ENCODE measurements around the gene DPP6.
"Not testable (repeated sequence)": the region's sequence is repeated elsewhere in the genome, so short reads cannot be mapped to it uniquely, and the experiment has no call there.

The DPP6 gene

GRCh38 chr7:154633641-154634040 lies 581.4 kb downstream of the DPP6 start:
- no peak for DNase-seq

GRCh38 chr7:154638286-154638685 lies 586.1 kb downstream of the DPP6 start:
- no peak for DNase-seq

- DNase-seq = no peak
These were observed 588.2 kb downstream of the DPP6 start for GRCh38 chr7:154640266-154640865.

- no peak for DNase-seq
These were observed 588.7 kb downstream of the DPP6 start for GRCh38 chr7:154640917-154641316.

GRCh38 chr7:154644366-154644765 lies 592.2 kb downstream of the DPP6 start:
- DNase-seq = no peak

DNA sequence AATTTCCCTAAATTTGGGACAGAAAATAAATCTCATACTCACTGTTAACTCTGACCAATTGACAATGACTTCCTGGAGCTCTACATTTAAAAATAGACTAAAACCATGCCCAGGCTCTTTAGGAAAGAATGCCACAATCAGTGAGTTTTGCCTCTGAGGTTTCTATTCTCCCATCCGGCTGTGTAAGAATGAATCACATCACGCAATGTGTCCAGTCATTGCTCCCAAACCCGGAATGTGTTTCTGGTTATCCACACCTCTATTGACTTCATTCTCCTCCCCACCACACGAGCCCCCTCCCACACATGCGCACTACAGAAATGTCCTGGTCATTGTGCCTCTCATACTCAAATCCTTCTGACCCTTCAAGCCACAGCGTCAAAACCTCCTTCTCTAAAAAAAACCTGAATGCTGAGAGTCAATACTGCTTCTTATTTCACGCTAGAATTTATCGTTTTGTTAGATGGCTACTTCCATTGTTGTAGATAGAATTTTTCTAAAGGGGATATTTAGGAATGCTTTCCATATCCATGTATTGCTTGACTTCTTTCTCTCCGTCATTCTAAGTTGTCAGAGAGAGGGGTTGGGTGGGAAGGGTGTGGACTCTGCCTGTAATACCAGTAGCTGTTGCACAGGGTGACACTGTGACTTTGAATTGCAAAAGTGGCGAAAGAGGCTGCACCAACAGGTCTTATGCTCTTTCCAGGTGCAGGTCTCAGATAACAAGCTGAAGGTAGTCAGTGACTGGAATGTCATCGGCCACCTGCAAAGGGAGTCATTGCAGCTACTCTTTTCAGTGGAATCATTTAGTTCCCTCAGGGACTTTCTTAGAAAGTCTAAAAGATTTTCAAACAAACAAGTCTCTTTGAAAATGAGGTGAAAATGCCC lies 594.2 kb downstream of the DPP6 start:
- no peak for DNase-seq

- no peak for DNase-seq
These were observed 595.4 kb downstream of the DPP6 start for GRCh38 chr7:154647625-154648024.

DNA sequence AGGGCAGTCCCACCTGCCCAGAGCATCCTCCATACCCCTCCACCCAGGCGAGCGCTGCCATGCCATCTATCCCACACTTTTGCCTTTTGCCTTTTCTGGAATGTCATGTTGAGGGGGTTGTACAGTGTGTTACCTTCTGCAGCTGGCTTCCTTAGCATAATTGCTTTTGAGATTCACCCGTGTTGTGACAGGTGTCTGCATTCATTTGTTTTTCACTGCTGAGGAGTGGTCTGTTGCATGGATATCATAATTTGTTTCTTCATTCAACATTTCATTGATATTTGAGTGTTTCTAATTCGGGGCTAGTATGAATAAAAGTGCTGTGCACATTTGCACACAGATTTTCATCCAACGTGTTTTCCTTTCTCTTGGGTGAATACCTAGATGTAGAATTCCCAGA lies 596.8 kb downstream of the DPP6 start:
- DNase-seq = no peak

DNA sequence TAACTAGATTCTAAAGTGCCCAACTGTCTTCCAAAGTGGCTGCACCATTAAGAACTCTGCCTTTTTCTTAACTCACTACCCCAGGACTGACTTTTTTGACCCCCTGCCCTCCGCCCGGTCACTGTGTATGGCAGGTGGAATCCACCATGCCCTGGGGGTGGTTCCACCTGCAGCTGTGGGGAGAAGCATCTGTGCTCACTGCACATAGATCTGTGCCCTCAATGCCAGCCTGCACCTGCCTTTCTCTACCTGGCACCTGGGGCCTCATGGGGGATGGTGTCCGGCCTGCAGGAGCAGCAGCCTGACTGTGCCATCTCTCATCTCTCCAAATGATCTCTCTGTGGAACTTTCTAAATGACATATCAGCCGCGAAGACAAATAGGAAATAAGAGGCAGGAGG lies 597.2 kb downstream of the DPP6 start:
- DNase-seq = no peak

DNA sequence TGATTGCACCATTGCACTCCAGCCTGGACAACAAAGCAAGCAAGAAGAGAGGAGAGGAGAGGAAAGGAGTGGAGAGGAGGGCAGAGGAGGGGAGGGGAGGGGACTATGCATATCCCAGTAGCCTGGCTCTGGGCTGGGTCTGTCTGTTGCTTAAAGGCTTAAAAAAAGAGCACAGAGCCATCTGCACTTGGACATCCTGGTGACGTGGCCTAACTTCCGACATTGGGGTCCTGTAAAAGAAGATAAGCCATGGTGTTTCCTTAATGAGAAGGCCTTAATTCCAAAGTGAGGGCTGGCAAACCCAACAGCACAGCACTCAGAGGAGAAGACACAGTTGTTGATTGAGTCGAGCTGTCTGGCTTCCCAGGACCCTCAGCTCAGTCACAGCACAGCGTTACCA lies 598.1 kb downstream of the DPP6 start:
- no peak for DNase-seq

DNA sequence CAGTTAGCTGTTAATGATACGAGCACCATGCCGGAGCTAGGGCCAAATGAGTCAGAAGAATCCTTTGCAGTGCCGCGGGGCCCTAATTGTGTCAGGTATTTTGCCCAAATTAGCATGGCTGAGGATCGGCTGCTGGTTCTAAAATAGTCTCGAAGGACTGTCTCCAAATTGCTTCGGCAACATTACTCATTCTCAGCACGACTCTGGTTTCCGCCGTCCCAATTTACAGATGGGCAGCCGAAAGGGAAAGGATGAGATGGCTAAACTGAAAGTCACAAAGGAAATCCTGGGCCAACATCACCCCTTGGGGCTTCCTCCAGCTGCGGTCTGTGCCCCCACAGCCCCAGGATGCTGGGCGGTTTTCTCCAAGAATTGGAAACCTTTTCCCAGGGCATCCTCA lies 599.3 kb downstream of the DPP6 start:
- DNase-seq = no peak

DNA sequence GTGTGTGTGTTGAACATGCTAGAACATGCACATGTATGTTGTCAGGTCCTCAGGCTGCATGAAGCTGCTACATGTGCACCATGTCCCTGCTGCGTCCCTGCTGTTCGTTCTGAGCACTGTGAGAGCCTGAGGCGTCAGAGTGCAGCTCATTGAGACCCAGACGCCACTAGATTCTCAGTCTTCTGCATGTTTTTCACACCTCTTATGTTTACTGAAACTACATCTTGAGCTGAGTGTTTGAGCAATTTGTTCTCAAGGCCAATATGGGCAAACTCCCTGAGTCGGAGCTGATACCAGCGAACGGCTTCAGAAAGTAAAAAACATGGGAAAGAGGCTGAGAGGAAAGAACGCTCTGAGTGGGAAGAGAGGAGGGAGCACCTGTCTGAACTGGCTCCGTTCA lies 600.4 kb downstream of the DPP6 start:
- no peak for DNase-seq

- no peak for DNase-seq
These were observed 601.1 kb downstream of the DPP6 start for GRCh38 chr7:154653281-154653680.

DNA sequence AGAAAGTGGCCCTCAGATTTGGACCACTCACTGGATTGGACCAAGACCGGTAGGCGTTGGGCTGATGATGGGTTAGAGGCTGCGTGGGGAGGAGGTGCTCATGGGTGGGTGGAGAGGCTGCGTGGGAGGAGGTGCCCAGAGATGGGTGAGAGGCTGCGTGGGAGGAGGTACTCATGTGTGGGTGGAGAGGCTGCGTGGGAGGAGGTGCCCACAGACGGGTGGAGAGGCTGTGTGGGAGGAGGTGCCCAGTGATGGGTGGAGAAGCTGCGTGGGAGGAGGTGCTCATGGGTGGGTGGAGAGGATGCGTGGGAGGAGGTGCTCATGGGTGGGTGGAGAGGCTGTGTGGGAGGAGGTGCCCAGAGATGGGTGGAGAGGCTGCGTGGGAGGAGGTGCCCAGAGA lies 604.4 kb downstream of the DPP6 start:
- DNase-seq = no peak

GRCh38 chr7:154666768-154667167 lies 614.6 kb downstream of the DPP6 start:
- no peak for DNase-seq

- DNase-seq = no peak
These were observed 620.6 kb downstream of the DPP6 start for GRCh38 chr7:154672659-154673415.

- DNase-seq = no peak
These were observed 622.0 kb downstream of the DPP6 start for GRCh38 chr7:154674191-154674590.

- DNase-seq = no peak
These were observed 623.4 kb downstream of the DPP6 start for GRCh38 chr7:154675560-154675959.

DNA sequence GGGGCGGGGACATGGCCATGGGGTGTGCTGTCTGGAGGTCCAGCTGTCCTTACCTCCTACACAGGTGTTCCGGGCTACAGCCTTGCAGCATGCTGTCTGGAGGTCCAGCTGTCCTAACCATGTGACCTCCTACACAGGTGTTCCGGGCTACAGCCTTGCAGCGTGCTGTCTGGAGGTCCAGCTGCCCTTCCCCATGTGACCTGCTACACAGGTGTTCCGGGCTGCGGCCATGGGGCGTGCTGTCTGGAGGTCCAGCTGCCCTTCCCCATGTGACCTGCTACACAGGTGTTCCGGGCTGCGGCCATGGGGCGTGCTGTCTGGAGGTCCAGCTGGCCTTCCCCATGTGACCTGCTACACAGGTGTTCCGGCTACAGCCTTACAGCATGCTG lies 623.8 kb downstream of the DPP6 start:
- DNase-seq = not testable (repeated sequence)

GRCh38 chr7:154676422-154677073 lies 624.4 kb downstream of the DPP6 start:
- DNase-seq = no peak

DNA sequence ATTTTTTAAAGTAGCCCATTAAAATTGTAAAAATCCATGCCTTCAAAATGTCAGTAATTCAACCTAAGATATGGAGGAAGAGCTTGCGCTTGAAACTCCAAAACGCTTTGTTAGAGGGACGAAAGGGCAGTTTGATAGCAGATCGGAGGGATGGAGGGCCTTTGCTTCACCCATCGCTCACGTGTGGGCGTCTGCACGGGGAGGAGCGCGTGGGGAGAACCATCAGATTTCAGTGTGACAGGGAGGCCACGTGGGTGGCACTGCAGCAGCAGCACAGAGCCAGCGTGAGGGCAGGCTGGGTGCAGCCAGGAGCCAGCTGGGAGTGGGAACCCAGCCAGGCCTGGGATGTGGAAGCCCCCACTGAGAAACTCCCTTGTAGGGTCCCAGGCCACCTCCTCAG lies 625.3 kb downstream of the DPP6 start:
- DNase-seq = no peak

DNA sequence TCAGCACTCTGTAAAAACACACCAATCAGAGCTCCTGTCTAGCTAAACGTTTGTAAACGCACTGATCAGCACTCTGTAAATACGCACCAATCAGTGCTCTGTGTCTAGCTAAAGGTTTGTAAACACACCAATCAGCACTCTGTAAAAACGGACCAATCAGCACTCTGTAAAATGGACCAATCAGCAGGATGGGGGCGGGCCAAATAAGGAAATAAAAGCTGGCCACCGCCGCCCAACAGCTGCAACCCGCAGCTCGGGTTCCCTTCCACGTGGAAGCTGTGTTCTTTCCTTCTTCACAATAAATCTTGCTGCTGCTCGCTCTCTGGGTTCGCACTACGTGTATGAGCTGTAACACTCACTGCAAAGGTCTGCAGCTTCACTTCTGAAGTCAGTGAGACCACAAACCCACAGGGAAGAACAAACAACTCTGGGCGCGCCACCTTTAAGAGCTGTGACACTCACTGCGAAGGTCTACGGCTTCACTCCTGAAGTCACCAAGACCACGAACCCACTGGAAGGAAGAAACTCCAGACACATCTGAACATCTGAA lies 625.9 kb downstream of the DPP6 start:
- DNase-seq = not testable (repeated sequence)
